IMR-90 (cell line): ENCODE results near the gene RALGAPA2. TPM values are rescaled to one million over a fixed set of nuclear protein-coding genes. Genes with fewer than 3 reads are reported as not detected.

Source experiments
- ATAC-seq: fragments of 200-7000 bp; cut with Tn5 transposase; 2 replicates; pipeline ENCODE4 v1.9.1; 2020; ENCODE audit warnings: low read depth, mild to moderate bottlenecking, moderate library complexity
- BruUV-seq: library from RNA; stranded (reverse); fragments of 400-500 nt; replicated peaks from 2 replicates; lab custom pipeline; 2021; lab: Mats Ljungman, UMichigan
- CTCF ChIA-PET: fragments of 300-600 bp; formaldehyde crosslinking; extraction: SDS; loops from one replicate; lab custom pipeline; 2021; ENCODE audit warnings: antibody characterized with exemption; lab: Yijun Ruan, JAX
- POLR2A ChIA-PET: fragments of 300-600 bp; sonication (Branson Sonifier 250); formaldehyde crosslinking; loops from one replicate; lab custom pipeline; 2022; ENCODE audit warnings: antibody characterized with exemption; ENCODE audit not compliant: unreplicated experiment; lab: Charles Lee
- DNase-seq: peaks from one replicate; pipeline ENCODE4 v3.0.0; 2013
- H2AFZ ChIP-seq: replicated peaks from 2 replicates; pipeline ENCODE3; 2013; ENCODE audit warnings: low read length, mild to moderate bottlenecking; ENCODE audit not compliant: poor library complexity
- H2AK5ac ChIP-seq: 2 replicates; pipeline ENCODE4 v1.6.1; 2013; ENCODE audit warnings: low read depth, low read length, inconsistent platforms
- H2AK9ac ChIP-seq: replicated peaks from 2 replicates; pipeline ENCODE3; 2013; ENCODE audit warnings: mild to moderate bottlenecking, low read depth, low read length, moderate library complexity; ENCODE audit not compliant: poor library complexity
- H2BK120ac ChIP-seq: 2 replicates; pipeline ENCODE4 v1.6.1; 2013; ENCODE audit warnings: low read depth, low read length, inconsistent platforms
- H2BK15ac ChIP-seq: 3 replicates; pipeline ENCODE4 v1.6.1; 2013; ENCODE audit warnings: low read depth, low read length, inconsistent platforms
- H2BK20ac ChIP-seq: 2 replicates; pipeline ENCODE4 v1.6.1; 2013; ENCODE audit warnings: low read depth, mild to moderate bottlenecking, inconsistent platforms, low read length, moderate library complexity
- H2BK5ac ChIP-seq: 2 replicates; pipeline ENCODE4 v1.6.1; 2013; ENCODE audit warnings: mild to moderate bottlenecking, low read depth, low read length, inconsistent platforms; ENCODE audit not compliant: poor library complexity, severe bottlenecking
- H3K14ac ChIP-seq: replicated peaks from 2 replicates; pipeline ENCODE4 v1.6.1; 2013; ENCODE audit warnings: low read depth, low read length, inconsistent platforms
- H3K18ac ChIP-seq: 2 replicates; pipeline ENCODE4 v1.6.1; 2013; ENCODE audit warnings: low read depth, low read length, control low read depth
- H3K23ac ChIP-seq: 2 replicates; pipeline ENCODE4 v1.6.1; 2013; ENCODE audit warnings: low read depth, low read length, inconsistent platforms
- H3K27ac ChIP-seq: 2 replicates; pipeline ENCODE4 v1.5.1; 2013; ENCODE audit warnings: mild to moderate bottlenecking, control low read depth, low read length; ENCODE audit not compliant: insufficient read depth
- H3K27me3 ChIP-seq: 2 replicates; pipeline ENCODE4 v1.6.1; 2013; ENCODE audit warnings: low read length; ENCODE audit not compliant: control insufficient read depth, insufficient read depth
- H3K36me3 ChIP-seq: 2 replicates; pipeline ENCODE4 v1.6.1; 2013; ENCODE audit warnings: low read length, mixed read lengths; ENCODE audit not compliant: control insufficient read depth, insufficient read depth
- H3K4ac ChIP-seq: 2 replicates; pipeline ENCODE4 v1.6.1; 2013; ENCODE audit warnings: low read depth, low read length, inconsistent platforms
- H3K4me1 ChIP-seq: 2 replicates; pipeline ENCODE4 v1.6.1; 2013; ENCODE audit warnings: low read length, mixed read lengths; ENCODE audit not compliant: control insufficient read depth, insufficient read depth
- H3K4me2 ChIP-seq: 2 replicates; pipeline ENCODE4 v1.6.1; 2013; ENCODE audit warnings: low read depth, mild to moderate bottlenecking, control low read depth, low read length, moderate library complexity
- H3K4me3 ChIP-seq: 2 replicates; pipeline ENCODE4 v1.5.1; 2013; ENCODE audit warnings: low read depth, mild to moderate bottlenecking, control low read depth, low read length, moderate library complexity; ENCODE audit not compliant: insufficient read depth
- H3K56ac ChIP-seq: 2 replicates; pipeline ENCODE4 v1.6.1; 2013; ENCODE audit warnings: low read length, inconsistent platforms; ENCODE audit not compliant: insufficient read depth; ENCODE audit errors: extremely low read depth
- H3K79me1 ChIP-seq, 2 experiments: 2 replicates each; pipeline ENCODE4 v1.6.1; 2013; ENCODE audit warnings: low read length in 2 of 2, inconsistent platforms in 1 of 2, low read depth in 1 of 2
- H3K9ac ChIP-seq: 2 replicates; pipeline ENCODE4 v1.6.1; 2013; ENCODE audit warnings: low read depth, low read length, control low read depth
- H3K9me1 ChIP-seq: 2 replicates; pipeline ENCODE4 v1.6.1; 2013; ENCODE audit warnings: low read length, inconsistent platforms; ENCODE audit not compliant: insufficient read depth
- H3K9me3 ChIP-seq: 2 replicates; pipeline ENCODE4 v1.6.1; 2013; ENCODE audit warnings: low read length; ENCODE audit not compliant: control insufficient read depth, insufficient read depth
- H4K20me1 ChIP-seq: 2 replicates; pipeline ENCODE4 v1.6.1; 2013; ENCODE audit warnings: low read length, inconsistent platforms; ENCODE audit not compliant: insufficient read depth
- H4K5ac ChIP-seq: 2 replicates; pipeline ENCODE4 v1.6.1; 2013; ENCODE audit warnings: mild to moderate bottlenecking, low read depth, low read length, control low read depth
- H4K8ac ChIP-seq, 2 experiments: 2 replicates each; pipeline ENCODE4 v1.6.1; 2013; ENCODE audit warnings: low read depth in 2 of 2, low read length in 2 of 2, control low read depth in 1 of 2, inconsistent platforms in 1 of 2
- H4K91ac ChIP-seq: 2 replicates; pipeline ENCODE4 v1.6.1; 2013; ENCODE audit warnings: low read depth, low read length, inconsistent platforms; ENCODE audit not compliant: insufficient read depth
- BHLHE40 ChIP-seq: fragments of 150-350 bp; IDR thresholded peaks from 2 replicates; pipeline ENCODE4 v1.6.1; 2016; ENCODE audit warnings: mild to moderate bottlenecking, low read depth, low read length
- CEBPB ChIP-seq: IDR thresholded peaks from 2 replicates; pipeline ENCODE4 v1.6.1; 2012; ENCODE audit warnings: low read depth, low read length, improper control_type of control experiment
- CHD1 ChIP-seq: IDR thresholded peaks from 2 replicates; pipeline ENCODE4 v1.6.1; 2012; ENCODE audit warnings: low read depth, low read length, improper control_type of control experiment
- FOS ChIP-seq: fragments of 150-350 bp; IDR thresholded peaks from 2 replicates; pipeline ENCODE4 v1.6.1; 2016; ENCODE audit warnings: low read depth, low read length
- MAFK ChIP-seq: IDR thresholded peaks from 2 replicates; pipeline ENCODE4 v1.6.1; 2012; ENCODE audit warnings: low read depth, low read length, improper control_type of control experiment
- MAZ ChIP-seq: IDR thresholded peaks from 2 replicates; pipeline ENCODE4 v1.6.1; 2012; ENCODE audit warnings: low read depth, mild to moderate bottlenecking, low read length, improper control_type of control experiment, moderate library complexity, borderline replicate concordance
- MXI1 ChIP-seq: IDR thresholded peaks from 2 replicates; pipeline ENCODE4 v1.6.1; 2012; ENCODE audit warnings: low read depth, mild to moderate bottlenecking, low read length, moderate library complexity, borderline replicate concordance
- NFE2L2 ChIP-seq: fragments of 150-350 bp; IDR thresholded peaks from 2 replicates; pipeline ENCODE4 v1.6.1; 2016; ENCODE audit warnings: low read depth, mild to moderate bottlenecking, low read length
- POLR2A ChIP-seq: IDR thresholded peaks from 2 replicates; pipeline ENCODE4 v1.6.1; 2012; ENCODE audit warnings: mild to moderate bottlenecking, low read depth, low read length
- RAD21 ChIP-seq: IDR thresholded peaks from 2 replicates; pipeline ENCODE4 v1.6.1; 2012; ENCODE audit warnings: low read length, improper control_type of control experiment
- RCOR1 ChIP-seq: IDR thresholded peaks from 2 replicates; pipeline ENCODE4 v1.6.1; 2012; ENCODE audit warnings: mild to moderate bottlenecking, low read length, improper control_type of control experiment; ENCODE audit not compliant: insufficient replicate concordance
- RFX5 ChIP-seq: IDR thresholded peaks from 2 replicates; pipeline ENCODE4 v1.8.0; 2012; ENCODE audit warnings: low read depth, mild to moderate bottlenecking, low read length, moderate library complexity
- SMC3 ChIP-seq: fragments of 150-350 bp; IDR thresholded peaks from 2 replicates; pipeline ENCODE4 v1.6.1; 2016; ENCODE audit warnings: low read depth, mild to moderate bottlenecking, antibody characterized with exemption, low read length, moderate library complexity
- WGBS, 2 experiments: methylation state at CpG; one replicate each; pipeline versions ENCODE4 v1.1.5 to v1.1.7; 2013; ENCODE audit warnings: missing lambda C conversion rate in 2 of 2; ENCODE audit not compliant: insufficient read length in 1 of 2; ENCODE audit errors: extremely low coverage in 2 of 2; 5-methylcytosine and 5-hydroxymethylcytosine counted together
- dilution Hi-C: fragments of 300-500 bp; cut with HindIII; formaldehyde crosslinking; loops from one replicate; pipeline ENCODE4 v1.14.3; 2018; ENCODE audit warnings: low sequenced_read_pairs; ENCODE audit not compliant: unreplicated experiment
- in situ Hi-C: fragments of 300-500 bp; cut with MboI; formaldehyde crosslinking; loops from 3 replicates; pipeline ENCODE4 v1.14.3; 2019; ENCODE audit warnings: low sequenced_read_pairs, inconsistent platforms, mixed read lengths
- intact Hi-C: fragments of 100-400 bp; cut with micrococcal nuclease; formaldehyde crosslinking; loops from 2 replicates; pipeline ENCODE4 v1.10.0; 2022
- polyA plus RNA-seq, 3 experiments: library from polyadenylated mRNA; depleted of rRNA; stranded (reverse); fragments of >200 nt; gene quantifications; 2 replicates each; pipeline ENCODE4 v1.2.3, GENCODE V29; 2012; ENCODE audit warnings: low replicate concordance in 1 of 3
- total RNA-seq: library from RNA; depleted of rRNA; stranded (reverse); fragments of >200 nt; gene quantifications from 2 replicates; pipeline ENCODE4 v1.2.3, GENCODE V29; 2012
- TF ChIP-seq, protein P1 (sequence below): fragments of 150-350 bp; IDR thresholded peaks from 2 replicates; pipeline ENCODE4 v1.6.1; 2017; ENCODE audit warnings: mild to moderate bottlenecking, antibody characterized with exemption, low read length, low read depth
- TF ChIP-seq, protein P2 (sequence below): conservative IDR thresholded peaks from 2 replicates; pipeline ENCODE4 v1.5.1; 2012; ENCODE audit warnings: mild to moderate bottlenecking, low read depth, low read length, improper control_type of control experiment
- TF ChIP-seq, protein P3 (sequence below): fragments of 150-350 bp; IDR thresholded peaks from 2 replicates; pipeline ENCODE4 v1.6.1; 2016; ENCODE audit warnings: low read depth, mild to moderate bottlenecking, low read length, moderate library complexity, borderline replicate concordance

The RALGAPA2 gene
- total and polyA plus RNA-seq, 2 of the 4 experiments (the other 2 are of a cell fraction), result 1.3 to 3.9 TPM

DNA sequence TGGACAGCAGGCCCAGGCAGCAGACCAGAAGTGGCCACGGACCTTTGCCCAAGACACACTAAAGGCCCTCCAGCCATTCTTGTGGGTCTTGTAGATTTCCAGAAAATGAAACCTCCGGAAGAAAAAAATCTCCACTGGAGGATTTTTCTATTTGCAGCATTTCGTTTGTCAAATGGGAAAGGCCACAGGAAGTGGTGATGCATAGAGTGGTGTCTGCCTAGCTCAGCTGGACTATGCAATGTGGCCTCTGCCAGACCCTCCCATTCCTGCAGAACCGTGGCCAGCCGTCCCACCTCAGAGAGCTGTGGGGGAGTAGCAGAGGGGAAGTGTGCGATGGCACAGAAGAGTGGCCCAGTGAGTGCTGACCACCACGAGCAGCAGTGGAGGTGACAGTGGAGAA, 368.5 kb downstream of the RALGAPA2 start:
- Histone ChIP-seq H3K79me1 (no peaks in the 10 kb centered on the region), H3K9me1 (no peaks in the 10 kb centered on the region), H3K18ac (no peak overlapping the region), H3K9ac (no peak overlapping the region), H4K91ac (no peak overlapping the region), H4K20me1 (no peaks in the 10 kb centered on the region), H2BK120ac (no peak overlapping the region), H2BK15ac (no peak overlapping the region), H3K56ac (no peak overlapping the region), H3K4me3 (no peak overlapping the region), H3K23ac (no peak overlapping the region), H3K27me3 (peaks cover 3% of the 10 kb centered on the region), H3K27ac (no peak overlapping the region), H3K4ac (no peak overlapping the region), H3K4me1 (no peaks in the 10 kb centered on the region), H4K5ac (no peak overlapping the region), H2AFZ (no peak overlapping the region), H2BK20ac (no peak overlapping the region), H3K9me3 (no peaks in the 10 kb centered on the region), H2BK5ac (no peak overlapping the region), H2AK9ac (no peak overlapping the region), H3K4me2 (no peak overlapping the region), H3K14ac (no peak overlapping the region), H4K8ac (no peak overlapping the region), H2AK5ac (no peak overlapping the region), H3K36me3 (no peaks in the 10 kb centered on the region)
- no CpG with 5 or more reads among the region's 7 CpGs for WGBS, 2 experiments
- dilution Hi-C loops, result no loop called here
- no TSS peak for BruUV-seq
- ChIA-PET CTCF (no interaction called here), POLR2A (no interaction called here)
- TF ChIP-seq MAZ (no peak), MXI1 (no peak), RCOR1 (no peak), FOS (no peak), CHD1 (no peak), MAFK (no peak), POLR2A (no peak), NFE2L2 (no peak), RFX5 (no peak), SMC3 (no peak), BHLHE40 (no peak), RAD21 (no peak), CEBPB (no peak)
- TF ChIP-seq, protein P1, sequence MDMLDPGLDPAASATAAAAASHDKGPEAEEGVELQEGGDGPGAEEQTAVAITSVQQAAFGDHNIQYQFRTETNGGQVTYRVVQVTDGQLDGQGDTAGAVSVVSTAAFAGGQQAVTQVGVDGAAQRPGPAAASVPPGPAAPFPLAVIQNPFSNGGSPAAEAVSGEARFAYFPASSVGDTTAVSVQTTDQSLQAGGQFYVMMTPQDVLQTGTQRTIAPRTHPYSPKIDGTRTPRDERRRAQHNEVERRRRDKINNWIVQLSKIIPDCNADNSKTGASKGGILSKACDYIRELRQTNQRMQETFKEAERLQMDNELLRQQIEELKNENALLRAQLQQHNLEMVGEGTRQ, result no peak
- TF ChIP-seq, protein P2, sequence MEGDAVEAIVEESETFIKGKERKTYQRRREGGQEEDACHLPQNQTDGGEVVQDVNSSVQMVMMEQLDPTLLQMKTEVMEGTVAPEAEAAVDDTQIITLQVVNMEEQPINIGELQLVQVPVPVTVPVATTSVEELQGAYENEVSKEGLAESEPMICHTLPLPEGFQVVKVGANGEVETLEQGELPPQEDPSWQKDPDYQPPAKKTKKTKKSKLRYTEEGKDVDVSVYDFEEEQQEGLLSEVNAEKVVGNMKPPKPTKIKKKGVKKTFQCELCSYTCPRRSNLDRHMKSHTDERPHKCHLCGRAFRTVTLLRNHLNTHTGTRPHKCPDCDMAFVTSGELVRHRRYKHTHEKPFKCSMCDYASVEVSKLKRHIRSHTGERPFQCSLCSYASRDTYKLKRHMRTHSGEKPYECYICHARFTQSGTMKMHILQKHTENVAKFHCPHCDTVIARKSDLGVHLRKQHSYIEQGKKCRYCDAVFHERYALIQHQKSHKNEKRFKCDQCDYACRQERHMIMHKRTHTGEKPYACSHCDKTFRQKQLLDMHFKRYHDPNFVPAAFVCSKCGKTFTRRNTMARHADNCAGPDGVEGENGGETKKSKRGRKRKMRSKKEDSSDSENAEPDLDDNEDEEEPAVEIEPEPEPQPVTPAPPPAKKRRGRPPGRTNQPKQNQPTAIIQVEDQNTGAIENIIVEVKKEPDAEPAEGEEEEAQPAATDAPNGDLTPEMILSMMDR, result no peak
- TF ChIP-seq, protein P3, sequence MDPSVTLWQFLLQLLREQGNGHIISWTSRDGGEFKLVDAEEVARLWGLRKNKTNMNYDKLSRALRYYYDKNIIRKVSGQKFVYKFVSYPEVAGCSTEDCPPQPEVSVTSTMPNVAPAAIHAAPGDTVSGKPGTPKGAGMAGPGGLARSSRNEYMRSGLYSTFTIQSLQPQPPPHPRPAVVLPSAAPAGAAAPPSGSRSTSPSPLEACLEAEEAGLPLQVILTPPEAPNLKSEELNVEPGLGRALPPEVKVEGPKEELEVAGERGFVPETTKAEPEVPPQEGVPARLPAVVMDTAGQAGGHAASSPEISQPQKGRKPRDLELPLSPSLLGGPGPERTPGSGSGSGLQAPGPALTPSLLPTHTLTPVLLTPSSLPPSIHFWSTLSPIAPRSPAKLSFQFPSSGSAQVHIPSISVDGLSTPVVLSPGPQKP, result no peak
- DNase-seq, result no peak
- intact Hi-C loops, result no loop called here
- in situ Hi-C loops, result no loop called here
- ATAC-seq, result no peak
